Neutrophil (primary cell): ENCODE data around the gene NOC4L.
A peak's percentile ranks its signal among the peaks of the same experiment; 100 is the strongest.

Source experiments
- H3K27ac ChIP-seq: fragments of 200-600 bp; sonication (generic); 2 replicates; pipeline ENCODE4 v1.5.1; 2016; ENCODE audit warnings: mild to moderate bottlenecking, moderate library complexity
- H3K27me3 ChIP-seq: fragments of 200-600 bp; sonication (generic); 2 replicates; pipeline ENCODE4 v1.6.0; 2016; ENCODE audit warnings: mild to moderate bottlenecking
- H3K36me3 ChIP-seq: fragments of 200-600 bp; sonication (generic); 2 replicates; pipeline ENCODE4 v1.5.1; 2017
- H3K4me1 ChIP-seq, 2 experiments: fragments of 200-600 bp in 1 of 2; sonication (generic) in 1 of 2; 1 replicate in 1 of 2; 2 replicates in 1 of 2; pipeline versions ENCODE4 v1.5.1 to v1.6.1; 2013 to 2016; ENCODE audit warnings: low read depth in 1 of 2, low read length in 1 of 2, mild to moderate bottlenecking in 1 of 2, moderate library complexity in 1 of 2; ENCODE audit not compliant: control insufficient read depth in 1 of 2, insufficient read depth in 1 of 2
- H3K4me3 ChIP-seq, 2 experiments: fragments of 200-600 bp in 1 of 2; sonication (generic) in 1 of 2; 1 replicate in 1 of 2; 2 replicates in 1 of 2; pipeline ENCODE4 v1.5.1; 2013 to 2016; ENCODE audit warnings: low read depth in 1 of 2, low read length in 1 of 2, mild to moderate bottlenecking in 1 of 2, moderate library complexity in 1 of 2
- H3K9me3 ChIP-seq: fragments of 200-600 bp; sonication (generic); 2 replicates; pipeline ENCODE4 v1.5.1; 2016
- TF ChIP-seq, protein P1 (sequence below): fragments of 200-600 bp; sonication (generic); IDR thresholded peaks from 2 replicates; pipeline ENCODE4 v1.5.1; 2016; ENCODE audit warnings: antibody characterized with exemption

Gene NOC4L

GRCh38 chr12:132151766-132152410 lies 7.6 kb downstream of the NOC4L start:
- Histone ChIP-seq H3K4me3 (no peak overlapping the region), H3K36me3 (peaks cover 34% of the 10 kb centered on the region), H3K27ac (no peak overlapping the region), H3K27me3 (no peaks in the 10 kb centered on the region), H3K4me1 (peaks cover 4 to 5% of the 10 kb centered on the region in 2 experiments), H3K9me3 (no peaks in the 10 kb centered on the region)
- TF ChIP-seq, protein P1, sequence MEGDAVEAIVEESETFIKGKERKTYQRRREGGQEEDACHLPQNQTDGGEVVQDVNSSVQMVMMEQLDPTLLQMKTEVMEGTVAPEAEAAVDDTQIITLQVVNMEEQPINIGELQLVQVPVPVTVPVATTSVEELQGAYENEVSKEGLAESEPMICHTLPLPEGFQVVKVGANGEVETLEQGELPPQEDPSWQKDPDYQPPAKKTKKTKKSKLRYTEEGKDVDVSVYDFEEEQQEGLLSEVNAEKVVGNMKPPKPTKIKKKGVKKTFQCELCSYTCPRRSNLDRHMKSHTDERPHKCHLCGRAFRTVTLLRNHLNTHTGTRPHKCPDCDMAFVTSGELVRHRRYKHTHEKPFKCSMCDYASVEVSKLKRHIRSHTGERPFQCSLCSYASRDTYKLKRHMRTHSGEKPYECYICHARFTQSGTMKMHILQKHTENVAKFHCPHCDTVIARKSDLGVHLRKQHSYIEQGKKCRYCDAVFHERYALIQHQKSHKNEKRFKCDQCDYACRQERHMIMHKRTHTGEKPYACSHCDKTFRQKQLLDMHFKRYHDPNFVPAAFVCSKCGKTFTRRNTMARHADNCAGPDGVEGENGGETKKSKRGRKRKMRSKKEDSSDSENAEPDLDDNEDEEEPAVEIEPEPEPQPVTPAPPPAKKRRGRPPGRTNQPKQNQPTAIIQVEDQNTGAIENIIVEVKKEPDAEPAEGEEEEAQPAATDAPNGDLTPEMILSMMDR, result no peak

DNA sequence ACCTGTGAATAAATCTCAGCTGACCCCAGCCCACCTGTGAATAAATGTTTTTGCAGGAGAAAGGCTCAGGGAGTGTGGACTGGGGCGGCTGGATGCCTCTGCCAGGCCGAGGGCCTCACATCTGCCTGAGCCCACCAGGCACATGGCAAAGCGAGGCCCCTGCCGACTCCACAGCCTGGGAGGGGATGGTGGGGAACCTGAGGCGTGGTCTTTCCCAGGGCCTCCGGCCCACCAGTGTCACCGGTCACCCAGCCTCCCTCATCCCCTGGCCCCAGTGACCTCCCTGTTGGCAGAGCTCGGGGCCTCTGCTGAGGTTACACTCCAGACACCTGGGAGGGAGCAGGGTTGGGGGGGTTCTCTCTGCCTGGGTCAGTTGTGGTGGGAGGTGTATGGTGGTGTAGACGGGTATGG lies 8.2 kb downstream of the NOC4L start:
- H3K27me3 ChIP-seq, result no peaks in the 10 kb centered on the region
- H3K9me3 ChIP-seq, result no peaks in the 10 kb centered on the region
- H3K27ac ChIP-seq, result no peak overlapping the region
- peaks cover 31% of the 10 kb centered on the region for H3K36me3 ChIP-seq
- H3K4me1 ChIP-seq, result peaks cover 4 to 5% of the 10 kb centered on the region in 2 experiments
- TF ChIP-seq, protein P1, result no peak
- H3K4me3 ChIP-seq, result no peak overlapping the region

DNA sequence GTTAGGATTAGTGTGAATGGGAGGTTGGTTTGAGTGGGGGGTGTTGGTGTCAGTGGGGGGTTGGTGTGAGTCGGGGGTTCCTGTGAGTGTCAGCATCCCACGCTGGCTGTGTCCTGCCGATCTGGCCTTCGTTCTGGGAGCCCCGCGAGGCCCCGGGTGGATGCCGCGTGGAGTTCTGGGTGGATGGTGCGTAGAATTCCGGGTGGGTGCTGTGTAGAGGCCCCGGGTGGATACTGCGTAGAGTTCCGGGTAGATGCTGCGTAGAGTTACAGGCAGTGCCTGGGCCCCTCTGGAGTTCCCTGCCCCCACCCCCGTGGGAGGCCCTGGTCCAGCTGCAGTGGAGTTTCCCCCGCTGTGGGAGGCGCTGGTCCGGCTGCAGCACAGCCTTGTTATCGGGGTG lies 8.7 kb downstream of the NOC4L start:
- Histone ChIP-seq H3K4me3 (no peak overlapping the region), H3K36me3 (peaks cover 25% of the 10 kb centered on the region), H3K27ac (no peak overlapping the region), H3K4me1 (peaks cover 4 to 5% of the 10 kb centered on the region in 2 experiments), H3K9me3 (no peaks in the 10 kb centered on the region), H3K27me3 (no peaks in the 10 kb centered on the region)
- TF ChIP-seq, protein P1, result no peak

- Histone ChIP-seq H3K36me3 (peaks cover 20% of the 10 kb centered on the region), H3K4me3 (no peak overlapping the region), H3K4me1 (peaks cover 4 to 5% of the 10 kb centered on the region in 2 experiments), H3K9me3 (no peaks in the 10 kb centered on the region), H3K27ac (no peak overlapping the region), H3K27me3 (no peaks in the 10 kb centered on the region)
- TF ChIP-seq, protein P1, result peak; percentile 57
Measured at GRCh38 chr12:132153501-132154340, 9.5 kb downstream of the NOC4L start.

GRCh38 chr12:132154341-132154761 lies 10.1 kb downstream of the NOC4L start:
- Histone ChIP-seq H3K4me3 (no peak overlapping the region), H3K9me3 (no peaks in the 10 kb centered on the region), H3K4me1 (peaks cover 4 to 5% of the 10 kb centered on the region in 2 experiments), H3K36me3 (peaks cover 20% of the 10 kb centered on the region), H3K27ac (no peak overlapping the region), H3K27me3 (no peaks in the 10 kb centered on the region)
- TF ChIP-seq, protein P1, result no peak
